C4-2B (cell line): ENCODE measurements around the gene ABL2.

Experiments used
- ZFX ChIP-seq: fragments of 450-650 bp; IDR thresholded peaks from 2 replicates; pipeline ENCODE4 v1.6.1; 2017
- TF ChIP-seq, protein P1 (sequence below): fragments of 450-650 bp; conservative IDR thresholded peaks from 2 replicates; pipeline ENCODE4 v1.5.1; 2017; ENCODE audit warnings: mild to moderate bottlenecking

DNA sequence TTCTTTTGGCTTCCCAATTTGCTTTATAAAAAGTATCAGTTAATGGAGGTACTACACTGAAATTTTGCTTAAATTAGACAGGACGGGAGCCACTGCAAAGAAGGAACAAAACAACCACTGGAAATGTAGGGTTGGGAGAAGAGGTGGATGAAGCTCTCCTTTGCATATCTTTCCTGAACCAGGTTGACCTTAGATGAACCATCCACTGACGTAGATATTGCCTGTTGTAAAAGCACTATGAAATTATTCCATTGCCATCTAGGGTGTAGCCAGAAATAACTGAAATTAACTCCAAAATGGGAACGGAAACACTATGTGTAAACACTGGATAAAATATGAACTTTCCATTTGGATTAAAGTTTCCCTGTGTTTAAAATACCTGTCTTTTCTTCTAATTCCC lies 1.2 kb upstream of the ABL2 start:
- TF ChIP-seq, protein P1, sequence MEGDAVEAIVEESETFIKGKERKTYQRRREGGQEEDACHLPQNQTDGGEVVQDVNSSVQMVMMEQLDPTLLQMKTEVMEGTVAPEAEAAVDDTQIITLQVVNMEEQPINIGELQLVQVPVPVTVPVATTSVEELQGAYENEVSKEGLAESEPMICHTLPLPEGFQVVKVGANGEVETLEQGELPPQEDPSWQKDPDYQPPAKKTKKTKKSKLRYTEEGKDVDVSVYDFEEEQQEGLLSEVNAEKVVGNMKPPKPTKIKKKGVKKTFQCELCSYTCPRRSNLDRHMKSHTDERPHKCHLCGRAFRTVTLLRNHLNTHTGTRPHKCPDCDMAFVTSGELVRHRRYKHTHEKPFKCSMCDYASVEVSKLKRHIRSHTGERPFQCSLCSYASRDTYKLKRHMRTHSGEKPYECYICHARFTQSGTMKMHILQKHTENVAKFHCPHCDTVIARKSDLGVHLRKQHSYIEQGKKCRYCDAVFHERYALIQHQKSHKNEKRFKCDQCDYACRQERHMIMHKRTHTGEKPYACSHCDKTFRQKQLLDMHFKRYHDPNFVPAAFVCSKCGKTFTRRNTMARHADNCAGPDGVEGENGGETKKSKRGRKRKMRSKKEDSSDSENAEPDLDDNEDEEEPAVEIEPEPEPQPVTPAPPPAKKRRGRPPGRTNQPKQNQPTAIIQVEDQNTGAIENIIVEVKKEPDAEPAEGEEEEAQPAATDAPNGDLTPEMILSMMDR: no peak
- TF ChIP-seq ZFX: no peak
